ENCODE data around the gene SERPIND1. TPM values are rescaled to one million over a fixed set of nuclear protein-coding genes. Genes with fewer than 3 reads are reported as not detected.
A peak's percentile ranks its signal among the peaks of the same experiment; 100 is the strongest.

The SERPIND1 gene
- total RNA-seq, 4 donors from 2014 or later, result 0.22 TPM; not detected in 3

DNA sequence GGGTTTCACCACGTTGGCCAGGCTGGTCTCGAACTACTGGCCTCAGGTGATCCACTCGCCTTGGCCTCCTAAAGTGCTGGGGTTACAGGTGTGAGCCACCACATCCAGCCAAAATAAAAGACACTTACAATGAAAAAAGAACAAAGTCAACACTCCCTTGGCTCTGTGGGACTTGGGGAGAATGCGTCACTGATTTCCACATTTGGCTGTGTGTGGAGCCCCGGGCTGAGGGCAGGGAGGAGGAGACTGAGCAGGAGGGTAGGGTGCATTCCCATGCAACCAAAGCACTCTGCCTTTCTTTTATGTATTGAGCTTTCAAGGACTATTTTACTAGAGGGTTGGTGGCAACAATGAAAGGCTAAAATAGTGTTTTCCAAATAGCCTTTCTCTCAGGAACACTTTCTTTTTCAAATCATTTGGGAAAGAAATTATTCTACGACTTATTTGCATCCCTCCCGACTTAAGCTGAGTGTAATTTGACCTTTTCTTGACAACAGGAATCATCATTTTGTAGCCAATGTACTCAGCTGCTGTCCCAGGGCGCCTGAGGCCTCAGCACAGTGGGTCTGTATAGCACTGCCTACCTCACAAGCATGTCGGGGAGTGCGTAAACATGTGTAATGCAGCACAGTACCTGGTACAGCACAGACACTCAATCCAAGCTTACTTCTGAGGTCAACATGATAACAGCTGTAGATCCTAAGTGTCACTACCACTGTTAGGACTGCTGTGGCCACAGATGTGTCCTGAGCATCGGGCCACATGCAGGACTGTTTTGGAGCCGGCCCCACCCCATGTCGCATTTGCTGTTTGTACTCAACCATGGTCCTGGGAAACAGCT, 10.1 kb upstream of the SERPIND1 start:
- intact Hi-C loops (cut with DNase I; ENCODE audit: low total_unique reads), result no loop called here
- H3K36me3 ChIP-seq, result peaks cover 7 to 45% of the 10 kb centered on the region in 2 donors

DNA sequence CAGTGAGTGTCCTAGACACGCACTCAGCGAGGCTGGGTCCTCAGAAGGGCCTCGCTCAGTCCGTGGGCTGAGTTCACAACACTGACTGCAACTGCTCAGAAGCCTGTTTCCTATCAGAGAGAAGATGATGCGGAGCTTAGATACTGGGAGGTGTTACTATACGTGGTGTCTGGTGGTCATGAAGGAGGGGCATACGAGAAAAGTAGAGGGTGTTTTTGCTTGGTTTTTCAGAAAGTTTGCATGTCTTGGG, 9.5 kb upstream of the SERPIND1 start:
- DNase-seq, result no peak
- Histone ChIP-seq H3K27me3 (no peaks in the 10 kb centered on the region), H3K4me3 (no peak overlapping the region), H3K27ac (no peak overlapping the region), H3K36me3 (peaks cover 7 to 42% of the 10 kb centered on the region in 2 donors), H3K4me1 (no peaks in the 10 kb centered on the region), H3K9me3 (no peaks in the 10 kb centered on the region)
- intact Hi-C loops (cut with DNase I; ENCODE audit: low total_unique reads), result no loop called here
- in situ Hi-C loops (cut with MboI; ENCODE audit: low sequenced_read_pairs in 4 of 4), result no loop called here
- TF ChIP-seq, protein P1, sequence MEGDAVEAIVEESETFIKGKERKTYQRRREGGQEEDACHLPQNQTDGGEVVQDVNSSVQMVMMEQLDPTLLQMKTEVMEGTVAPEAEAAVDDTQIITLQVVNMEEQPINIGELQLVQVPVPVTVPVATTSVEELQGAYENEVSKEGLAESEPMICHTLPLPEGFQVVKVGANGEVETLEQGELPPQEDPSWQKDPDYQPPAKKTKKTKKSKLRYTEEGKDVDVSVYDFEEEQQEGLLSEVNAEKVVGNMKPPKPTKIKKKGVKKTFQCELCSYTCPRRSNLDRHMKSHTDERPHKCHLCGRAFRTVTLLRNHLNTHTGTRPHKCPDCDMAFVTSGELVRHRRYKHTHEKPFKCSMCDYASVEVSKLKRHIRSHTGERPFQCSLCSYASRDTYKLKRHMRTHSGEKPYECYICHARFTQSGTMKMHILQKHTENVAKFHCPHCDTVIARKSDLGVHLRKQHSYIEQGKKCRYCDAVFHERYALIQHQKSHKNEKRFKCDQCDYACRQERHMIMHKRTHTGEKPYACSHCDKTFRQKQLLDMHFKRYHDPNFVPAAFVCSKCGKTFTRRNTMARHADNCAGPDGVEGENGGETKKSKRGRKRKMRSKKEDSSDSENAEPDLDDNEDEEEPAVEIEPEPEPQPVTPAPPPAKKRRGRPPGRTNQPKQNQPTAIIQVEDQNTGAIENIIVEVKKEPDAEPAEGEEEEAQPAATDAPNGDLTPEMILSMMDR (IDR thresholded peaks at IDR 0.05 in 4 of 5, conservative IDR thresholded peaks at IDR 0.05 in 1 of 5), result no peak
- TF ChIP-seq POLR2A (IDR thresholded peaks at IDR 0.05), result no peak
- no peak for ATAC-seq

More for the DNA sequence above, 10.1 kb upstream of the SERPIND1 start:
- Histone ChIP-seq H3K4me3 (no peak overlapping the region), H3K27ac (no peak overlapping the region), H3K4me1 (no peaks in the 10 kb centered on the region), H3K27me3 (no peaks in the 10 kb centered on the region), H3K9me3 (no peaks in the 10 kb centered on the region)
- ATAC-seq, result peak in 1 of 2 donors; percentile 47
- TF ChIP-seq, protein P1 (IDR thresholded peaks at IDR 0.05 in 4 of 5, conservative IDR thresholded peaks at IDR 0.05 in 1 of 5), result no peak
- TF ChIP-seq POLR2A (IDR thresholded peaks at IDR 0.05), result no peak
- in situ Hi-C loops (cut with MboI; ENCODE audit: low sequenced_read_pairs in 4 of 4), result no loop called here
- DNase-seq, result peak in 1 of 2 donors; percentile 27

DNA sequence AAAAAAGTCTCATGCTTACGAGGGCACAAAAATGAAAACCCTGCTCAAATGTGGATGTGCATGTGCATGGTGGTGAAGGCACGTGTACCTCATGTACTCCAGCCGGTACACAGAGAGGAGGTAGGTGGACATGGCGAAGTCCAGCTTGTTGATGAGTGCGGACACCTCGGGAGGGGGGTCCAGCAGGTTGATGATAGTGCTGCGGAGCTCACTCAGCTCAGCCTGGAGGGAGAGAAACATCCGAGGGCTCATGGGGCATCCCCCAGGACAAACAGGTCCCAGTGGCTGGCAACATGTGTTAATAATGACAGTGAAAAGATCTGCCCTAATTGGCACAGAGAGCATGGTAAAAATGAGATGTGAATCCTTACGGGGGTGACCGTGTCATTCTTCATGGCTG, 9.2 kb upstream of the SERPIND1 start:
- Histone ChIP-seq H3K27me3 (no peaks in the 10 kb centered on the region), H3K4me3 (no peak overlapping the region), H3K4me1 (no peaks in the 10 kb centered on the region), H3K36me3 (peaks cover 7 to 42% of the 10 kb centered on the region in 2 donors), H3K27ac (no peak overlapping the region), H3K9me3 (no peaks in the 10 kb centered on the region)
- intact Hi-C loops (cut with DNase I; ENCODE audit: low total_unique reads), result no loop called here
- in situ Hi-C loops (cut with MboI; ENCODE audit: low sequenced_read_pairs in 4 of 4), result no loop called here
- no peak for ATAC-seq
- DNase-seq, result no peak
- TF ChIP-seq POLR2A (IDR thresholded peaks at IDR 0.05), result no peak
- TF ChIP-seq, protein P1 (IDR thresholded peaks at IDR 0.05 in 4 of 5, conservative IDR thresholded peaks at IDR 0.05 in 1 of 5), result no peak

DNA sequence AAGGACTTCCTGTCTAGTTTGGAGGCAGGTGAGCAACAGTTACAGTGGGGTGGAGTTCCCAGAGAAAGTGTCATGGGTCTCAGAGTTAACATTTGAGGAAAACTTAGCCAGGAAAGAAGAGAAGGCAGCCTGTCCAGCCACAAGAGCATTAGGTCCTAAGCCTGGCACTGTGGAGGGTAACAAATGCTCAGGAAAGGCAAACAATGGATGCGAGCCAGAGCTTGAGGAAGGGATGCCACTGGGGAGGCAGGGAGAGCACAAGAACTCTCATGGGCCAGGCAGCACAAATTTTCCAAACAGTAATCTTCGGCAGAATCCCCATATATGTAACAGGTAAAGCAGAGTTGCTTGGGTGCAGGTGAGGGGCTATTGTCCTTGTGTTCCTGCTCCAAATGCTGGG, 8.0 kb upstream of the SERPIND1 start:
- in situ Hi-C loops (cut with MboI; ENCODE audit: low sequenced_read_pairs in 4 of 4) (no loop called here), intact Hi-C loops (cut with DNase I; ENCODE audit: low total_unique reads) (no loop called here)
- no peak for DNase-seq
- Histone ChIP-seq H3K4me3 (no peak overlapping the region), H3K27me3 (no peaks in the 10 kb centered on the region), H3K36me3 (peaks cover 7 to 38% of the 10 kb centered on the region in 2 donors), H3K4me1 (no peaks in the 10 kb centered on the region), H3K9me3 (no peaks in the 10 kb centered on the region), H3K27ac (no peak overlapping the region)
- ATAC-seq, result no peak
- TF ChIP-seq, protein P1 (IDR thresholded peaks at IDR 0.05 in 4 of 5, conservative IDR thresholded peaks at IDR 0.05 in 1 of 5), result no peak
- TF ChIP-seq POLR2A (IDR thresholded peaks at IDR 0.05), result no peak
